SU-DHL-6 (cell line): ENCODE data around the gene IPO9.
"Not testable (repeated sequence)": the region's sequence is repeated elsewhere in the genome, so short reads cannot be mapped to it uniquely, and the experiment has no call there.

ENCODE experiments used
- H2AFZ ChIP-seq: fragments of 200-600 bp; sonication (generic); 2 replicates; pipeline ENCODE4 v1.6.1; 2014; ENCODE audit warnings: low read depth, mild to moderate bottlenecking, moderate library complexity, mixed read lengths, antibody characterized with exemption, low read length; ENCODE audit not compliant: severe bottlenecking
- H3F3A ChIP-seq: fragments of 200-600 bp; shearing (Covaris generic); 2 replicates; pipeline ENCODE4 v1.6.0; 2016; ENCODE audit warnings: antibody characterized with exemption, mild to moderate bottlenecking; ENCODE audit not compliant: insufficient read depth
- H3K27ac ChIP-seq: fragments of 200-600 bp; sonication (generic); 2 replicates; pipeline ENCODE4 v1.5.1; 2016; ENCODE audit warnings: low read depth, mild to moderate bottlenecking, low read length, moderate library complexity, mixed read lengths
- H3K27me3 ChIP-seq: fragments of 200-600 bp; sonication (generic), shearing (Covaris generic); 2 replicates; pipeline ENCODE4 v1.6.0; 2014; ENCODE audit warnings: mild to moderate bottlenecking, low read length
- H3K36me3 ChIP-seq: fragments of 200-600 bp; sonication (generic); 2 replicates; pipeline ENCODE4 v1.6.1; 2014; ENCODE audit warnings: mild to moderate bottlenecking, low read length, mixed read lengths
- H3K4me2 ChIP-seq: fragments of 300-600, 200-600 bp; shearing (Covaris generic), sonication (generic); 2 replicates; pipeline ENCODE4 v1.6.0; 2014; ENCODE audit warnings: low read length, low read depth, mild to moderate bottlenecking; ENCODE audit not compliant: poor library complexity, severe bottlenecking
- H3K4me3 ChIP-seq: fragments of 200-600 bp; sonication (generic); 2 replicates; pipeline ENCODE4 v1.5.1; 2014; ENCODE audit warnings: antibody characterized with exemption, low read length, mild to moderate bottlenecking, mixed read lengths; ENCODE audit not compliant: insufficient read depth, poor library complexity, severe bottlenecking
- H3K79me2 ChIP-seq: fragments of 200-600 bp; sonication (generic); 2 replicates; pipeline ENCODE4 v1.6.1; 2014; ENCODE audit warnings: mild to moderate bottlenecking, low read length, moderate library complexity; ENCODE audit not compliant: insufficient read depth
- H3K9ac ChIP-seq: fragments of 200-600 bp; sonication (generic); 2 replicates; pipeline ENCODE4 v1.7.0; 2014; ENCODE audit warnings: mild to moderate bottlenecking, low read length
- H3K9me2 ChIP-seq: fragments of 200-600 bp; sonication (generic); replicated peaks from 2 replicates; pipeline ENCODE4 v1.6.1; 2014; ENCODE audit warnings: low read length; ENCODE audit not compliant: insufficient read depth
- H3K9me3 ChIP-seq: fragments of 200-600 bp; sonication (generic); 2 replicates; pipeline ENCODE4 v1.6.1; 2014; ENCODE audit warnings: low read length, mixed read lengths; ENCODE audit not compliant: insufficient read depth
- H4K20me1 ChIP-seq: fragments of 200-600 bp; sonication (generic); 2 replicates; pipeline ENCODE4 v1.6.1; 2014; ENCODE audit warnings: low read depth, mild to moderate bottlenecking, antibody characterized with exemption, low read length, moderate library complexity, mixed read lengths
- EZH2phosphoT487 ChIP-seq: fragments of 200-600 bp; sonication (generic), shearing (Covaris generic); conservative IDR thresholded peaks from 2 replicates; pipeline ENCODE4 v1.6.1; 2018; ENCODE audit warnings: mild to moderate bottlenecking, antibody characterized with exemption, low read length, moderate library complexity, mixed read lengths
- TF ChIP-seq, protein P1 (sequence below): fragments of 200-600 bp; sonication (generic); IDR thresholded peaks from one replicate; pipeline ENCODE4 v1.5.1; 2017; ENCODE audit warnings: antibody characterized with exemption, mild to moderate bottlenecking, low read length, moderate library complexity; ENCODE audit not compliant: insufficient read depth, poor library complexity, severe bottlenecking

Gene IPO9

DNA sequence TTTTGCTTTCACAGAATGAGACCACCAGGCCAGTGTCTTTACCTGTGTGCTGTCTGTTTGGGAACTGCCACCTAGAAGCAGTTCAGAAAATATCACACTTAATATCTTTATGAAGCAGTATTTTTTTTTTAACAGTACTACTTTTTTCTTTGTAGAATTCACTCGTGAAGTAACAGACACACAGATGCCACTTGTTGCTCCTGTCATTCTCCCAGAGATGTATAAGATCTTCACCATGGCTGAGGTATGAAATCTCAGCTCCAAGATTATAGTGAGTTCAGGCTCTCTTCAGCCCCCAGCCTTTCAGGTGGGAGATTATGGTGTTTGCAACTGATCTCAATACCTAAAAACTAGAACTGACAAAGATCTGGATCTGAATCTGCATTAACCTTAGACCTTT, 23.0 kb downstream of the IPO9 start:
- Histone ChIP-seq H3K9me3 (no peaks in the 10 kb centered on the region), H3K79me2 (peaks cover 18% of the 10 kb centered on the region), H3K9ac (no peak overlapping the region), H3K4me3 (no peak overlapping the region), H3F3A (0 out of 2 replicates have a peak, but pooled peaks cover 3% of the 10 kb centered on the region), H3K4me2 (no peak overlapping the region), H4K20me1 (peaks cover 10% of the 10 kb centered on the region), H3K9me2 (no peaks in the 10 kb centered on the region), H3K36me3 (peaks cover 80% of the 10 kb centered on the region), H3K27me3 (no peaks in the 10 kb centered on the region), H2AFZ (no peak overlapping the region), H3K27ac (no peak overlapping the region)
- TF ChIP-seq, protein P1, sequence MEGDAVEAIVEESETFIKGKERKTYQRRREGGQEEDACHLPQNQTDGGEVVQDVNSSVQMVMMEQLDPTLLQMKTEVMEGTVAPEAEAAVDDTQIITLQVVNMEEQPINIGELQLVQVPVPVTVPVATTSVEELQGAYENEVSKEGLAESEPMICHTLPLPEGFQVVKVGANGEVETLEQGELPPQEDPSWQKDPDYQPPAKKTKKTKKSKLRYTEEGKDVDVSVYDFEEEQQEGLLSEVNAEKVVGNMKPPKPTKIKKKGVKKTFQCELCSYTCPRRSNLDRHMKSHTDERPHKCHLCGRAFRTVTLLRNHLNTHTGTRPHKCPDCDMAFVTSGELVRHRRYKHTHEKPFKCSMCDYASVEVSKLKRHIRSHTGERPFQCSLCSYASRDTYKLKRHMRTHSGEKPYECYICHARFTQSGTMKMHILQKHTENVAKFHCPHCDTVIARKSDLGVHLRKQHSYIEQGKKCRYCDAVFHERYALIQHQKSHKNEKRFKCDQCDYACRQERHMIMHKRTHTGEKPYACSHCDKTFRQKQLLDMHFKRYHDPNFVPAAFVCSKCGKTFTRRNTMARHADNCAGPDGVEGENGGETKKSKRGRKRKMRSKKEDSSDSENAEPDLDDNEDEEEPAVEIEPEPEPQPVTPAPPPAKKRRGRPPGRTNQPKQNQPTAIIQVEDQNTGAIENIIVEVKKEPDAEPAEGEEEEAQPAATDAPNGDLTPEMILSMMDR = no peak
- TF ChIP-seq EZH2phosphoT487 = no peak

DNA sequence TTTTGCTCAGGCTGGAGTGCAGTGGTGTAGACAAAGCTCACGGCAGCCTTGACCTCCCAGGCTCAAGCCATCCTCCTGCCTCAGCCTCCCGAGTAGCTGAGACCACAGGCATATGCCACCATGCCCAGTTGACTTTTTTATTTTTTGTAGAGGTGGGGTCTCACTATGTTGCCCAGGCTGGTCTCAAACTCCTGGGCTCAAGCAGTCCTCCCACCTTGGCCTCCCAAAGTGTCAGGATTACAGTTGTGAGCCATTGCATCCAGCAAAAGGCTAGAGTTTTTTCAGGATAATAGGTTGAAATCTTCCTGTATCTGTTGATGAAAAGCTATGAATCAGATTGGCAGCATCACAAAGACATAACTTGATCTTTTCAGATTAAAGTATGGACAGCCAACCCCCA, 27.8 kb downstream of the IPO9 start:
- not testable (repeated sequence) for H3K9me2 ChIP-seq, H3K4me3 ChIP-seq, H3K4me2 ChIP-seq, H3K79me2 ChIP-seq, H3K27ac ChIP-seq, H3K9ac ChIP-seq, H3K9me3 ChIP-seq, H4K20me1 ChIP-seq, H2AFZ ChIP-seq, H3F3A ChIP-seq, H3K27me3 ChIP-seq
- H3K36me3 ChIP-seq = peaks cover 72% of the 10 kb centered on the region

DNA sequence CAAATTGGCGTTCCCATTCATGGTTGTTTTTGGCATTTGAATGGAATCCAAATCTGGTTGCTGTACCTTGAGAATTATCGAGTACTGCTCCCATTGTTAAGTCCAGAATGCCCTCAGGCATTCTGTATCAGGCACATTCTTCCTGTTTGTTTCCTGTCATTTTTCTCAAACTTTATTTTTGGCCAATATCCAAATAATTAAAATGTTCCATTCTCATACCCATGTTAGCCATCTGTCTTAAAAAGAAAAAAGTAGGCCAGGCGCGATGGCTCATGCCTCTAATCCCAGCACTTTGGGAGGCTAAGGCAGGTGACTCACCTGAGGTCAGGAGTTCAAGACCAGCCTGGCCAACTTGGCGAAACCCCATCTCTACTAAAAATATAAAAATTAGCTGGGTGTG, 30.5 kb downstream of the IPO9 start:
- no peaks in the 10 kb centered on the region for H3K27me3 ChIP-seq
- H3K9ac ChIP-seq = no peak overlapping the region
- H3F3A ChIP-seq = peaks cover 10% of the 10 kb centered on the region; the same call in 1 of the 2 replicates
- no peaks in the 10 kb centered on the region for H4K20me1 ChIP-seq
- no peaks in the 10 kb centered on the region for H3K9me3 ChIP-seq
- no peak overlapping the region for H3K4me3 ChIP-seq
- H2AFZ ChIP-seq = no peak overlapping the region
- H3K27ac ChIP-seq = no peak overlapping the region
- H3K4me2 ChIP-seq = no peak overlapping the region
- no peaks in the 10 kb centered on the region for H3K9me2 ChIP-seq
- TF ChIP-seq, protein P1 = no peak
- no peak for TF ChIP-seq EZH2phosphoT487
- no peaks in the 10 kb centered on the region for H3K79me2 ChIP-seq
- peaks cover 63% of the 10 kb centered on the region for H3K36me3 ChIP-seq

DNA sequence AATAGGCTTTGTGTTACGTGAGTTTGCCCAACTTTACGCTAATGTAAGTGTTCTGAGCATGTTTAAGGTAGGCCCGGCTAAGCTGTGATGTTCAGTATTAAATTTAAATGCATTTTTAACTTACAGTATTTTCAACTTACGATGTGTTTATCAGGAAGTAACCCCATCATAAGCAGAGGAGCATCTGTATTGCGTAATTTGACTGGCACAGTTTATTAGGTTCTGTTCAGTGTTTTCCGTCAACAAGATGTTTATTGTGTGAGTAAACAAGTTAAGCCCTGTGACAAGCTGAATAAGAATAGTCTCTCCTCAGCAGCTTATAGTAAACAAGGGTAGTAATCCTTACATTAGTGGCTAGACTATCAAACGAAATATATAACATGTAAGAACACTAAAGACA, 32.5 kb downstream of the IPO9 start:
- H3K4me3 ChIP-seq = no peak overlapping the region
- H3K27me3 ChIP-seq = no peaks in the 10 kb centered on the region
- peaks cover 52% of the 10 kb centered on the region for H3K36me3 ChIP-seq
- TF ChIP-seq EZH2phosphoT487 = no peak
- TF ChIP-seq, protein P1 = no peak
- H4K20me1 ChIP-seq = no peaks in the 10 kb centered on the region
- H3K79me2 ChIP-seq = no peaks in the 10 kb centered on the region
- H2AFZ ChIP-seq = no peak overlapping the region
- no peak overlapping the region for H3K4me2 ChIP-seq
- H3K27ac ChIP-seq = no peak overlapping the region
- H3K9me3 ChIP-seq = no peaks in the 10 kb centered on the region
- H3F3A ChIP-seq = peaks cover 7% of the 10 kb centered on the region; the same call in 1 of the 2 replicates
- H3K9ac ChIP-seq = no peak overlapping the region
- H3K9me2 ChIP-seq = no peaks in the 10 kb centered on the region
